NOMO-1 (cell line): ENCODE measurements around the gene RPL3.

Source experiments
- DNase-seq, 2 experiments: peaks; one replicate each; lab custom pipeline; 2025; ENCODE audit not compliant: unreplicated experiment in 2 of 2; lab: John Stamatoyannopoulos, UW

Gene RPL3

DNA sequence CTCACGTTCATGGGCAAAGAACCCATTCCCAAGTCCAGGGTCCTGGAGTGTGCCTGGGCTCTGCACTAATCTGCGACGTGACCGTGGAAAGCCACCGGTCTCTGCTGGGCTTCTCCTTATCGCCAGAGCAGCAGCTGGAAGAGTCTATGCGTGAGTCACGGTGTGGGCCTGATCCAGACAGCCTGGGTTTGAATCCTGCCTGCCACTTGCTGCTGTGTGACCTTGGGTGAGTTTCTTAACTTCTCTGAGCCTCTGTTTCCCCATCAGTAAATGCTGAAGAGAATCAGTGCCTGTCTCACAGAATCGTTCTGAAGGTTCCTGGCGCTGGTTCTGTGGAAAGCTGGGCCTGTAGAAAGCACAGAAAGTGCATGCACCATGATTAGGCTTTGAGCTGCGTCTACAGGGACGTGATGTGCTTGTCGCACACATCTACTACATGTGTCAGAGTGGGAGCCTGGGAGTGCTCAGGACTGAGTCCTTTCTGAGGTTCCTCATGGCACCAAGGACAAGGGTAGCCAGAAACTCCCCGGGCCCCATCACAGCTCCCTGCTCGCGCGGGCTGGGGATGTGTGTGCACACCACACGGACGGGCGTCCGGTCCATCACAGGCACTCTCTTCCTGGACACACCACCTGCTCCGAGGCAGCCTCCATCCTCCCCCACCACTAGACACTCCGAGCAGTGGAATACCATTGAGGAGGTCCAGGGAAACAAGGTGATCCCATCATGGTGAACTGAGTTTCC lies 54.1 kb downstream of the RPL3 start:
- DNase-seq: no peak

DNA sequence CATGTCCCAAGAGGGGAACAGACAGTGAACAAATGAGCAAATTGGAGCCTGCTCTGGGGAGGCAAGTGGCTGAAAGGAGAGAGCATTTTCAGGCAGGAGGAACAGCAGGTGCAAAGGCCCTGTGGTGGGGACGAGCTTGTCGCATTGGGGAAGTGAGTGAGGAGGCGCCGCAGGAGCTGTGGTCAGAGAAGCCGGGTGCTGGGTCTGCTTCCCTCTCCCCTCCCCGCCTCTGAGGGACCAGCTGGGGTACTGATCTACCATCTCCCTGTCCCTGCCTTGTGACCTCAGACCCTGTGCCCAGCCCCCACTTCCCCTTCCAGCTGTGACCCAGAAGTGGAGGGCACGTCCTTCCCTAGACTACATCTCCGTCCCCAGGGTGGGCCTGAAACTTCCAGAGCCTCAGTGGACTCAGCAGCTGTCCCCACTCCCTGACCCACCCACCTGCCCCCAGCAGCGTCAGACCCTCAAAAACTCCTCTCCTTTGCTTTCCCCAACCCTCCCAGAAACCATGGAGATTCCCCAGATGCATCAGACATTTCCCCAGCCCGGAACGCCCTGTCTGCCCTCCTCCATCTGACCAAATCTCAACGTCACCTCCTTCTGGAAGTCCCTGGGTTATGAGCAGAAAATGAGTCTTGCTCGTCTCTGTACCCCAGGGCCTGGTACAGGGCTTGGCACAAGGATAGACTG lies 54.9 kb downstream of the RPL3 start:
- DNase-seq: peak; percentile 33 to 45

DNA sequence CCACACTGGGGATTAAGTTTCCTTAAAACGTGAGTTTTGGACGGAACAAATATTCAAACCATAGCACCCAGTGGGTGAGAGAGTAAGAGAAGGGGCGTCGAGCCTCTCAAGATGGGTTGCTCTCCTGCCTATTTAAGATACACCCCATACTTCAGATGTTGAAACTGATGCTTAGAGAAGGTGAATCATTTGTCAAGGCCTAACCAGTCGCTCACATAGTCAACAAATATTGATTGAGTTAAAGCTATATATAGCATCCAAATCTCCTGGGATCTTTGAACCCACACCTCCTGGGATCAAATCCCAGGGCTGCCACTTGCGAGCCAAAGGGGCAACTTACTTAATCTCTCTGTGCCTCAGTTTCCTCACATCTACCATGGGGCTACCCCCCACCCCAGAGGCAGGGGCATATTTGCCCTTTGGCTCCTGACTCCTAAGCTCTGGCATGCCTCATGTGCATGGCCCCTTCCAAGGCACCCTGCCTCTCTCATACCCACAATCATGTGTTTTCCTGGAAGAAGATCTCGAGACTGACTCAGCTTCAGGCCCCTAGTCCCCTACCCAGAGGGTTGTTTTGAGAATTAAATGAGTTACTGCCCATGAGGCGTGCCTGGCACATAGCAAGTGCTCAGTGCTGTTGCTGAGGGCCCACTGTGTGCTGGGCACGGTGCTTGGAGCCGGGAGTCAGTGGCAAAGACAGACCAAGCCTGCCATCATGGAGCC lies 55.6 kb downstream of the RPL3 start:
- no peak for DNase-seq
